Endodermal cell (in vitro differentiated cells): ENCODE data around the gene WDR12. TPM values are rescaled to one million over a fixed set of nuclear protein-coding genes. Genes with fewer than 3 reads are reported as not detected.

Experiments
- DNase-seq: peaks from one replicate; pipeline ENCODE4 v3.0.0-alpha.2; 2017
- H3K27ac ChIP-seq: 2 replicates; pipeline ENCODE4 v1.5.1; 2013; ENCODE audit warnings: mild to moderate bottlenecking, low read depth, low read length, moderate library complexity
- H3K27me3 ChIP-seq: 2 replicates; pipeline ENCODE4 v1.6.1; 2013; ENCODE audit warnings: mild to moderate bottlenecking, low read length, moderate library complexity; ENCODE audit not compliant: insufficient read depth, control insufficient read depth, poor library complexity, severe bottlenecking
- H3K36me3 ChIP-seq: 2 replicates; pipeline ENCODE4 v1.7.0; 2013; ENCODE audit warnings: mild to moderate bottlenecking, low read length, moderate library complexity; ENCODE audit not compliant: control insufficient read depth, insufficient read depth
- H3K4me1 ChIP-seq: one replicate; pipeline ENCODE4 v1.7.0; 2013; ENCODE audit warnings: low read length; ENCODE audit not compliant: control insufficient read depth, insufficient read depth
- H3K4me3 ChIP-seq: 2 replicates; pipeline ENCODE4 v1.5.1; 2013; ENCODE audit warnings: mild to moderate bottlenecking, low read length, moderate library complexity
- H3K9ac ChIP-seq: 2 replicates; pipeline ENCODE4 v1.6.1; 2013; ENCODE audit warnings: mild to moderate bottlenecking, low read length, moderate library complexity; ENCODE audit not compliant: poor library complexity, severe bottlenecking; ENCODE audit errors: extremely low read depth
- H3K9me3 ChIP-seq: 2 replicates; pipeline ENCODE4 v1.6.1; 2013; ENCODE audit warnings: mild to moderate bottlenecking, low read length, moderate library complexity; ENCODE audit not compliant: control insufficient read depth
- H3K27ac Mint-ChIP-seq: 2 replicates; pipeline ENCODE4 v1.8.0; 2020; ENCODE audit warnings: mixed read lengths
- H3K27me3 Mint-ChIP-seq: 2 replicates; pipeline ENCODE4 v1.8.0; 2021; ENCODE audit warnings: mild to moderate bottlenecking, mixed read lengths; ENCODE audit not compliant: insufficient read depth
- H3K36me3 Mint-ChIP-seq: 2 replicates; pipeline ENCODE4 v1.8.0; 2020; ENCODE audit warnings: low read depth, mixed read lengths
- H3K4me1 Mint-ChIP-seq: 2 replicates; pipeline ENCODE4 v1.8.0; 2020; ENCODE audit warnings: mixed read lengths
- H3K4me3 Mint-ChIP-seq: 2 replicates; pipeline ENCODE4 v1.8.0; 2020; ENCODE audit warnings: mild to moderate bottlenecking, moderate library complexity, mixed read lengths
- H3K9me3 Mint-ChIP-seq: 2 replicates; pipeline ENCODE4 v1.8.0; 2020; ENCODE audit warnings: mild to moderate bottlenecking, mixed read lengths
- WGBS, 2 experiments: methylation state at CpG; one replicate each; pipeline versions ENCODE4 v1.1.5 to v1.1.7; 2013; ENCODE audit warnings: missing lambda C conversion rate in 2 of 2, mixed read lengths in 1 of 2; ENCODE audit not compliant: insufficient coverage in 1 of 2, insufficient read length in 1 of 2; 5-methylcytosine and 5-hydroxymethylcytosine counted together
- total RNA-seq, 2 donors: library from RNA; stranded (reverse); fragmentation: NEBNext Ultra II Directional in 1 of 2; extraction: Animal tissue kit (Norgen Biotek cat#: 25700) in 1 of 2; gene quantifications; 2 replicates in 1 of 2; 3 replicates in 1 of 2; pipeline ENCODE4 v1.2.1, GENCODE V29; 2021
- TF ChIP-seq, protein P1 (sequence below): fragments of 200-600 bp; sonication (generic); conservative IDR thresholded peaks from 2 replicates; pipeline ENCODE4 v1.5.0; 2021; ENCODE audit warnings: antibody characterized with exemption, mild to moderate bottlenecking

Gene WDR12
- total RNA-seq, 2 donors from 2014 or later, result 84.4 to 104 TPM

DNA sequence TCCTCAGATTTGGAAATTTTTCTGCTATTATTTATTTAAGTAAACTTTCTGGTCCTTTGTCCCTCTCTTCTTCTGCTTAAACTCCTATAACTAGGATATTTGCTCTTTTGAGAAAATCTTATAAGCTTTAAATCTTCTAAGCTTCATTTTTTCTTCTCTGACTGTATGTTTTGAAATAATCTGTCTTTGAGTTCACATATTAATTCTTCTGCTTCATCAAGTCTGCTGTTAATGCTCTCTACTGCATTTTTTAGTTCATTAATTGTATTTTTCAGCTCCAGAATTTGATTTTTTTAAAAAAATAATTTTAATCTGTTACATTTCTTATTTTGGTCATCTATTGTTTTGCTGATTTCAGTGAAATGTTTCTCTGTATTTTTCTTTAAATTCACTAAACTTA is 68.8 kb downstream of the WDR12 start:
- Mint-ChIP-seq H3K4me3 (no peak overlapping the region), H3K4me1 (peaks cover 2% of the 10 kb centered on the region), H3K36me3 (no peaks in the 10 kb centered on the region), H3K27ac (no peak overlapping the region), H3K27me3 (no peaks in the 10 kb centered on the region), H3K9me3 (peaks cover 3% of the 10 kb centered on the region)
- Histone ChIP-seq H3K9me3 (peaks cover 6% of the 10 kb centered on the region), H3K27me3 (no peaks in the 10 kb centered on the region), H3K4me1 (no peaks in the 10 kb centered on the region), H3K27ac (no peak overlapping the region), H3K9ac (no peak overlapping the region), H3K4me3 (no peak overlapping the region), H3K36me3 (no peaks in the 10 kb centered on the region)
- no peak for DNase-seq
- TF ChIP-seq, protein P1, sequence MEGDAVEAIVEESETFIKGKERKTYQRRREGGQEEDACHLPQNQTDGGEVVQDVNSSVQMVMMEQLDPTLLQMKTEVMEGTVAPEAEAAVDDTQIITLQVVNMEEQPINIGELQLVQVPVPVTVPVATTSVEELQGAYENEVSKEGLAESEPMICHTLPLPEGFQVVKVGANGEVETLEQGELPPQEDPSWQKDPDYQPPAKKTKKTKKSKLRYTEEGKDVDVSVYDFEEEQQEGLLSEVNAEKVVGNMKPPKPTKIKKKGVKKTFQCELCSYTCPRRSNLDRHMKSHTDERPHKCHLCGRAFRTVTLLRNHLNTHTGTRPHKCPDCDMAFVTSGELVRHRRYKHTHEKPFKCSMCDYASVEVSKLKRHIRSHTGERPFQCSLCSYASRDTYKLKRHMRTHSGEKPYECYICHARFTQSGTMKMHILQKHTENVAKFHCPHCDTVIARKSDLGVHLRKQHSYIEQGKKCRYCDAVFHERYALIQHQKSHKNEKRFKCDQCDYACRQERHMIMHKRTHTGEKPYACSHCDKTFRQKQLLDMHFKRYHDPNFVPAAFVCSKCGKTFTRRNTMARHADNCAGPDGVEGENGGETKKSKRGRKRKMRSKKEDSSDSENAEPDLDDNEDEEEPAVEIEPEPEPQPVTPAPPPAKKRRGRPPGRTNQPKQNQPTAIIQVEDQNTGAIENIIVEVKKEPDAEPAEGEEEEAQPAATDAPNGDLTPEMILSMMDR, result no peak

DNA sequence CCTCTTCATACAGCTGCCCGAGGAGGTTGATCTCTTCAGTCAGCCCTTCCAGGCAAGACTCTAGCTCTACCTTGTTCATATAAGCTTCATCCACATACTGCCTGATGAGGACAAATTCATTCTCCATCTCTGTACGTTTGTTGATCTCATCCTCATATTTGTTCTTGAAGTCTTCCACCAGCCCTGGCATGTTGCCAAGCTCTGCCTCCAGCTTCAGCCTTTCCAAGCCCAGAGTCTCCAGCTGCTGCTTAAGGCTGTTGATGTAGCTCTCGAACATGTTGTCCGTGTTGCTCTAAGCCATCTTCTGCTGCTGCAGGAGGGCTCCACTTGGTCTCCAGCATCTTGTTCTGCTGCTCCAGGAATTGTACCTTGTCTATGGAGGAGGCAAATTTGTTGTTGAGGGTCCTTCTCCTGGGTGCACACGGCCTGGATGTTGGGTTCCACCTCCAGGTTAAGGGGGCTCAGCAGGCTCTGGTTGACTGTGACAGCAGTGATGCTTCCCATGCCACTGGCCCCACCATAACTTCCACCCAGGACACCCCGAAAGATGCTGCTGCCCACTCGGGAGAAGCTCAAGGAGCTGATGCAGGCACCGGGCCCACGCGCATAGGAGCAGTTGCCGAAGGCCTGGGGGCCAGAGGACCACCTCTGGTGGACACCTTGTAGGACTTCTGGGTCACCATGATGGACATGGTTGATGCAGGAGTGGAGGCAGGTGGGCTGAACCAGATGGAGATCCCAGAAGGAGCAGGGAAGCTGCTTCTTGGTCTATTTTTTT is 70.2 kb downstream of the WDR12 start:
- Mint-ChIP-seq H3K27me3 (no peaks in the 10 kb centered on the region), H3K4me1 (peaks cover 2% of the 10 kb centered on the region), H3K9me3 (peaks cover 3% of the 10 kb centered on the region), H3K4me3 (no peak overlapping the region), H3K36me3 (no peaks in the 10 kb centered on the region), H3K27ac (no peak overlapping the region)
- 92 to 93% methylated on average over 5 to 11 of the region's 11 CpGs for WGBS, 2 experiments
- H3K9me3 ChIP-seq, result peaks cover 6% of the 10 kb centered on the region
- no peaks in the 10 kb centered on the region for H3K36me3 ChIP-seq
- no peaks in the 10 kb centered on the region for H3K27me3 ChIP-seq
- no peaks in the 10 kb centered on the region for H3K4me1 ChIP-seq
- no peak for DNase-seq
- H3K27ac ChIP-seq, result no peak overlapping the region
- H3K4me3 ChIP-seq, result no peak overlapping the region
- TF ChIP-seq, protein P1, result no peak
- no peak overlapping the region for H3K9ac ChIP-seq

DNA sequence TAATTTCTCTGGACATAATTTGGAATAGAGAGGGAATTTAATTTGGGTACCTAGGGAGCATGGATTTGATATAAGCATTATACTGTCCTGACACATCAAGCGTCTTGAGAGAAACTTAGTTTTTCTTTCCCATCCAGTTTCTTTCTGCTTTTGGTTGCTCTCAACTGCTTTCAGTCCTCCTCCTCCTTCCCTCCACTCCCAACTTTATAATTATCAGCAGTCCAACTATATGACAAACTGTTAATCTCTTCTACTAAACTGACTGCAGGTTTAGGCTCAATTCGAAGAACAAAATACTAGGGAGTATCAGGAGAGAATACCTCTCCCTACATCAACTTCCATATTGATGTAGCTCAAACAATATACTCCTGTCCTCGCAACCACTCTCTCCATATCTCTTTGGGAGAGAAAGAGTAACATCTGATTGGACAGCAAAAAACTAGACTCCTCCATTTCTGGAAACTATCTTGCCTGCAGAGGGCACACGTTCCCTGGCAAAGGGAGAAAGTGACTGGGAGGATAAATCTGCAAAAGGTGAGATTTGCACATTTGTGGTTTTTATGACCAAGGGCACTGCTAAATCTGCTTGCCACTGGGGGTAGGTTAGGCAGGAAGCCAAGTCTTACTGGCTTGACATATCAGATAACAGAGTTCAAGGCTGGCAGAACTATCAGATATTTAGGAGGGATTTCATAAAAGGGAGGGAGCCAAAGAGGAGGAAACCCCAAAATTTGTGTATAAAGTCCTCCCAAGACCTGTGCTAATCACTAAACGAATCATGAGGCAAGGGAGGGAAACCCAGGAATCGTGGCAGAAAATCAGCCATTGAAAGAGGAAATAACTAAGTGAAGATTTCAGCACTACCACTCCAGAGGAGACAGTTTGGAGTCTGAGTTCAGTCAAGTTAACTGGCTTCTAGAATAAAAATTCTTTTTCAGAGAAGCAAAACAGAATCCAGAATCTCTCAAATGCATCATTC is 79.9 kb downstream of the WDR12 start:
- H3K4me1 ChIP-seq, result no peaks in the 10 kb centered on the region
- TF ChIP-seq, protein P1, result peak; percentile 74
- no peak overlapping the region for H3K4me3 ChIP-seq
- no peaks in the 10 kb centered on the region for H3K27me3 ChIP-seq
- Mint-ChIP-seq H3K4me1 (no peaks in the 10 kb centered on the region), H3K9me3 (no peaks in the 10 kb centered on the region), H3K27ac (no peak overlapping the region), H3K36me3 (no peaks in the 10 kb centered on the region), H3K27me3 (no peaks in the 10 kb centered on the region), H3K4me3 (no peak overlapping the region)
- WGBS, 2 experiments, result 54 to 66% methylated on average over 6 of the region's 6 CpGs
- peak; percentile 73 for DNase-seq
- H3K27ac ChIP-seq, result no peak overlapping the region
- H3K36me3 ChIP-seq, result no peaks in the 10 kb centered on the region
- no peaks in the 10 kb centered on the region for H3K9me3 ChIP-seq
- H3K9ac ChIP-seq, result no peak overlapping the region
